ENCODE results near the gene CNRIP1.

Gene CNRIP1

GRCh38 chr2:68250196-68250595 lies 69.6 kb downstream of the CNRIP1 start:
- peak; percentile 39 to 49 for DNase-seq

DNA sequence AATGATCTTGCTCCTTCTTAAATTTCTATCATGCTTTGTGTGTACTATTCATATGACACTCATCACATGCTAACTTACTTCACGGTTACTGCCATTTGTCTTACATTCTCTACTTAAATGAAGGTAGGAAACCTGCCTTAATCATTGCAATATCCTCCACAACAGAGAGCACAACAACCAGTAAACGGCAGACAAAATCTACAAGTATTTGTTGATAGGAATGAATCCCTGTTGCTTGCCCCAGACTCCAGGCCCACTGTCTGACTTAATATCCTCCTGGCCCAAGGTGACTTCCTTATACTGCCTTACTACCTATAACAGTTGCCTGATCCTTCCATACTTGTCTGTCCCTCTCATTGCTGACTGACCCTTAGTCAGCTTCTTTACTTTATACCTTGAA lies 70.9 kb downstream of the CNRIP1 start:
- DNase-seq, result peak in 1 of 2 experiments; percentile 12

- no peak for DNase-seq
These were observed 71.4 kb downstream of the CNRIP1 start for GRCh38 chr2:68248361-68248760.

- peak; percentile 51 to 53 for DNase-seq
These were observed 73.4 kb downstream of the CNRIP1 start for GRCh38 chr2:68246396-68246795.

DNA sequence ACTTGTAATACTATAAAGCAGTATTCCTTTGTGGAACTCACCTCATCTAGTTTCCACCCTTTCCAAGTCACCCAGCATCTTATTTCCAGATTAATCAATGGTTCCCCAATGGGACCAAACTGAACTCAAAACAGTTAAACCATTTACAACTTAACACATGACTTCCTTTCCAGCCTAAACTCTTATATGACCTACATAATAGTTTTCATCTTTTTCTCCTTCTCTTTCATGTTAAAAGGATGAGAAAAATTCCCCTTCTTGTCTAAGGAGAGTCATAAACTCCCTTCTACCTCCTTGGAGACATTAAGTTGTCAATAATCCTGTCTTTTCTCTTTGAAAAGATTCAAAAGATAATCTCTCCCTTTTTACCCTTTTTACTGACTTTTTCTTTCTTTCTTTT lies 74.1 kb downstream of the CNRIP1 start:
- DNase-seq, result no peak

- no peak for DNase-seq
These were observed 74.7 kb downstream of the CNRIP1 start for GRCh38 chr2:68245066-68245465.

GRCh38 chr2:68244456-68244855 lies 75.3 kb downstream of the CNRIP1 start:
- DNase-seq, result no peak
